HepG2 (cell line): ENCODE results near the gene MOB4. TPM values are rescaled to one million over a fixed set of nuclear protein-coding genes. Genes with fewer than 3 reads are reported as not detected.

Experiments
- ATF5 ChIP-seq: sonication (generic); formaldehyde crosslinking; IDR thresholded peaks from 2 replicates; pipeline ENCODE4 v1.4.0; 2020; ENCODE audit warnings: mild to moderate bottlenecking, low read depth, missing genetic modification reagents
- BATF2 ChIP-seq: sonication (generic); formaldehyde crosslinking; IDR thresholded peaks from 2 replicates; pipeline ENCODE4 v1.8.0; 2022; ENCODE audit warnings: mild to moderate bottlenecking, missing genetic modification reagents, moderate library complexity
- BRD4 ChIP-seq: sonication (generic); formaldehyde crosslinking; IDR thresholded peaks from 2 replicates; pipeline ENCODE4 v1.4.0; 2020; ENCODE audit warnings: missing genetic modification reagents
- CERS6 ChIP-seq: sonication (generic); formaldehyde crosslinking; IDR thresholded peaks from 2 replicates; pipeline ENCODE4 v1.5.0; 2020; ENCODE audit warnings: missing genetic modification reagents
- DZIP1 ChIP-seq: sonication (generic); formaldehyde crosslinking; IDR thresholded peaks from 2 replicates; pipeline ENCODE4 v1.5.0; 2020; ENCODE audit warnings: mild to moderate bottlenecking, missing genetic modification reagents
- FOXK2 ChIP-seq: fragments of 450-650 bp; IDR thresholded peaks from 2 replicates; pipeline ENCODE4 v1.6.1; 2016
- GZF1 ChIP-seq: sonication (generic); formaldehyde crosslinking; IDR thresholded peaks from 2 replicates; pipeline ENCODE4 v1.5.1; 2020; ENCODE audit warnings: mild to moderate bottlenecking, missing genetic modification reagents
- HDAC6 ChIP-seq: fragments of 200-600 bp; sonication (generic); IDR thresholded peaks from 2 replicates; pipeline ENCODE4 v1.7.0; 2017; ENCODE audit warnings: mild to moderate bottlenecking, antibody characterized with exemption, low read length, low read depth
- HOXA7 ChIP-seq: sonication (generic); formaldehyde crosslinking; IDR thresholded peaks from 2 replicates; pipeline ENCODE4 v1.8.1; 2022; ENCODE audit warnings: mild to moderate bottlenecking, missing genetic modification reagents, moderate library complexity
- MBD4 ChIP-seq: IDR thresholded peaks from 2 replicates; pipeline ENCODE4 v1.6.1; 2012; ENCODE audit warnings: low read length, inconsistent platforms, borderline replicate concordance
- NFE2L2 ChIP-seq: fragments of 150-350 bp; IDR thresholded peaks from 2 replicates; pipeline ENCODE4 v1.6.1; 2014; ENCODE audit warnings: low read length
- SALL1 ChIP-seq: sonication (generic); formaldehyde crosslinking; IDR thresholded peaks from 2 replicates; pipeline ENCODE4 v1.8.0; 2022; ENCODE audit warnings: mild to moderate bottlenecking, missing genetic modification reagents
- SMAD3 ChIP-seq: sonication (generic); formaldehyde crosslinking; IDR thresholded peaks from 2 replicates; pipeline ENCODE4 v1.4.0; 2020; ENCODE audit warnings: missing genetic modification reagents
- STAT5B ChIP-seq: sonication (generic); formaldehyde crosslinking; IDR thresholded peaks from 2 replicates; pipeline ENCODE4 v1.4.0; 2020; ENCODE audit warnings: missing genetic modification reagents
- TERF1 ChIP-seq: sonication (generic); formaldehyde crosslinking; IDR thresholded peaks from 2 replicates; pipeline ENCODE4 v1.8.0; 2022; ENCODE audit warnings: mild to moderate bottlenecking, missing genetic modification reagents, moderate library complexity
- TRIM24 ChIP-seq: sonication (generic); formaldehyde crosslinking; IDR thresholded peaks from 2 replicates; pipeline ENCODE4 v1.8.0; 2022; ENCODE audit warnings: mild to moderate bottlenecking, missing genetic modification reagents
- ZC3H4 ChIP-seq: sonication (generic); formaldehyde crosslinking; IDR thresholded peaks from 2 replicates; pipeline ENCODE4 v1.4.0; 2020; ENCODE audit warnings: missing genetic modification reagents, borderline replicate concordance
- ZNF224 ChIP-seq: sonication (generic); formaldehyde crosslinking; IDR thresholded peaks from 2 replicates; pipeline ENCODE4 v1.5.0; 2020; ENCODE audit warnings: mild to moderate bottlenecking, missing genetic modification reagents
- ZNF343 ChIP-seq: sonication (generic); formaldehyde crosslinking; IDR thresholded peaks from 2 replicates; pipeline ENCODE4 v1.4.0; 2020; ENCODE audit warnings: mild to moderate bottlenecking, missing genetic modification reagents
- ZNF451 ChIP-seq: sonication (generic); formaldehyde crosslinking; IDR thresholded peaks from 2 replicates; pipeline ENCODE4 v1.5.0; 2020; ENCODE audit warnings: mild to moderate bottlenecking, missing genetic modification reagents
- ZNF629 ChIP-seq: sonication (generic); formaldehyde crosslinking; conservative IDR thresholded peaks from 2 replicates; pipeline ENCODE4 v1.5.0; 2020; ENCODE audit warnings: missing genetic modification reagents
- ZNF780A ChIP-seq: sonication (generic); formaldehyde crosslinking; IDR thresholded peaks from 2 replicates; pipeline ENCODE4 v1.8.0; 2022; ENCODE audit warnings: mild to moderate bottlenecking, missing genetic modification reagents, moderate library complexity
- ZSCAN29 ChIP-seq: sonication (generic); formaldehyde crosslinking; conservative IDR thresholded peaks from 2 replicates; pipeline ENCODE4 v1.4.0; 2020; ENCODE audit warnings: mild to moderate bottlenecking, missing genetic modification reagents
- ZSCAN30 ChIP-seq: sonication (generic); formaldehyde crosslinking; IDR thresholded peaks from 2 replicates; pipeline ENCODE4 v1.5.0; 2020; ENCODE audit warnings: mild to moderate bottlenecking, missing genetic modification reagents
- polyA plus RNA-seq, 8 experiments: library from polyadenylated mRNA; depleted of rRNA in 3 of 8; stranded (reverse) in 7 of 8; unstranded in 1 of 8; fragments of >200 nt; fragmentation: Illumina TruSeq in 4 of 8; extraction: Trizol in 4 of 8; gene quantifications; 2 replicates each; pipeline versions ENCODE4 v1.2.1 to v1.2.3, GENCODE V29; 2011 to 2016; ENCODE audit warnings: low read depth in 4 of 8, missing spikeins in 1 of 8, mixed read lengths in 1 of 8; ENCODE audit not compliant: insufficient read depth in 1 of 8
- total RNA-seq, 5 experiments: library from RNA; depleted of rRNA; stranded (reverse); fragments of >200 nt; fragmentation: Illumina TruSeq; extraction: Trizol; gene quantifications; 2 replicates each; pipeline ENCODE4 v1.2.3, GENCODE V29; 2016; ENCODE audit warnings: low read depth in 1 of 5

Gene MOB4
- total and polyA plus RNA-seq, 2 of the 13 experiments (the other 11 are each of a cell fraction or from before 2014, with no cell fraction given), result 35.7 to 38.6 TPM

- TF ChIP-seq HOXA7 (CRISPR knock-in tag) (peak; percentile 80), ZNF780A (CRISPR knock-in tag) (peak; percentile 84), BRD4 (CRISPR knock-in tag) (peak; percentile 97), ZSCAN29 (CRISPR knock-in tag) (peak; percentile 72; the same call in 1 of the 2 replicates), MBD4 (no peak), DZIP1 (peak; percentile 99), BATF2 (CRISPR knock-in tag) (peak; percentile 98), HDAC6 (no peak), TRIM24 (CRISPR knock-in tag) (no peak), TERF1 (CRISPR knock-in tag) (peak; percentile 98), SALL1 (CRISPR knock-in tag) (peak; percentile 93), ZNF629 (peak; percentile 54), ATF5 (CRISPR knock-in tag) (peak; percentile 95), FOXK2 (0 out of 2 replicates have a peak, but pooled peaks have one; percentile 33), CERS6 (peak; percentile 21; the same call in 1 of the 2 replicates), STAT5B (CRISPR knock-in tag) (peak; percentile 93; the same call in 1 of the 2 replicates), NFE2L2 (no peak), ZNF343 (peak; percentile 95), ZNF451 (CRISPR knock-in tag) (peak; percentile 100), GZF1 (CRISPR knock-in tag) (no peak), ZNF224 (CRISPR knock-in tag) (no peak), SMAD3 (CRISPR knock-in tag) (peak; percentile 42), ZSCAN30 (peak; percentile 46; the same call in 1 of the 2 replicates), ZC3H4 (CRISPR knock-in tag) (peak; percentile 76; the same call in 1 of the 2 replicates)
Measured at GRCh38 chr2:197499594-197500502, 16.0 kb upstream of the MOB4 start, which contains the start of the genes HSPD1 and HSPE1 (continued).
